HUES6 (cell line): ENCODE measurements around the gene FARSB.
"Not testable (repeated sequence)": the region's sequence is repeated elsewhere in the genome, so short reads cannot be mapped to it uniquely, and the experiment has no call there.

Source experiments
- H3K27ac ChIP-seq: 2 replicates; pipeline ENCODE4 v1.7.0; 2013; ENCODE audit warnings: low read depth, mild to moderate bottlenecking, low read length, inconsistent platforms
- H3K27me3 ChIP-seq: 2 replicates; pipeline ENCODE4 v1.6.1; 2013; ENCODE audit warnings: low read length; ENCODE audit not compliant: control insufficient read depth, insufficient read depth
- H3K36me3 ChIP-seq: 2 replicates; pipeline ENCODE4 v1.6.1; 2013; ENCODE audit warnings: low read length; ENCODE audit not compliant: control insufficient read depth, insufficient read depth
- H3K4me1 ChIP-seq: 2 replicates; pipeline ENCODE4 v1.6.1; 2013; ENCODE audit warnings: low read length; ENCODE audit not compliant: control insufficient read depth, insufficient read depth
- H3K4me3 ChIP-seq: 2 replicates; pipeline ENCODE4 v1.5.1; 2013; ENCODE audit warnings: low read depth, low read length
- H3K9ac ChIP-seq: one replicate; pipeline ENCODE4 v1.6.1; 2013; ENCODE audit warnings: mild to moderate bottlenecking, low read length
- H3K9me3 ChIP-seq: 2 replicates; pipeline ENCODE4 v1.6.1; 2013; ENCODE audit warnings: low read depth, low read length; ENCODE audit not compliant: control insufficient read depth, insufficient read depth

Gene FARSB

GRCh38 chr2:222655787-222656525 is at the start of gene FARSB:
Gene FARSB (minus strand): TSS chr2:222656092. CDS start chr2:222656073, 19 bp downstream.
- H3K27ac ChIP-seq, result peak within 1 kb of the TSS; percentile 100
- H3K36me3 ChIP-seq, result no peaks in the 10 kb centered on the region
- H3K27me3 ChIP-seq, result no peaks in the 10 kb centered on the region
- H3K4me3 ChIP-seq, result peak within 1 kb of the TSS; percentile 86
- H3K4me1 ChIP-seq, result 0 out of 2 replicates have a peak, but pooled peaks cover 3% of the 10 kb centered on the region
- peak within 1 kb of the TSS; percentile 98 for H3K9ac ChIP-seq
- no peaks in the 10 kb centered on the region for H3K9me3 ChIP-seq

GRCh38 chr2:222703886-222704285 is 48.0 kb upstream of the FARSB start:
- Histone ChIP-seq H3K9me3 (0 out of 2 replicates have a peak, but pooled peaks cover 5% of the 10 kb centered on the region), H3K36me3 (no peaks in the 10 kb centered on the region), H3K27ac (no peak overlapping the region), H3K4me3 (no peak overlapping the region), H3K9ac (no peak overlapping the region), H3K27me3 (no peaks in the 10 kb centered on the region), H3K4me1 (peaks cover 13% of the 10 kb centered on the region; the same call in 1 of the 2 replicates)

- H3K4me3 ChIP-seq, result no peak overlapping the region
- no peaks in the 10 kb centered on the region for H3K27me3 ChIP-seq
- H3K9ac ChIP-seq, result no peak overlapping the region
- 0 out of 2 replicates have a peak, but pooled peaks cover 5% of the 10 kb centered on the region for H3K9me3 ChIP-seq
- H3K36me3 ChIP-seq, result no peaks in the 10 kb centered on the region
- H3K4me1 ChIP-seq, result peaks cover 12% of the 10 kb centered on the region; the same call in 1 of the 2 replicates
- no peak overlapping the region for H3K27ac ChIP-seq
Measured at GRCh38 chr2:222703091-222703490, 47.2 kb upstream of the FARSB start.

- Histone ChIP-seq H3K4me1 (peaks cover 8% of the 10 kb centered on the region; the same call in 1 of the 2 replicates), H3K36me3 (no peaks in the 10 kb centered on the region), H3K27me3 (no peaks in the 10 kb centered on the region), H3K27ac (no peak overlapping the region), H3K4me3 (no peak overlapping the region), H3K9ac (no peak overlapping the region), H3K9me3 (0 out of 2 replicates have a peak, but pooled peaks cover 5% of the 10 kb centered on the region)
Measured at GRCh38 chr2:222701721-222702131, 45.8 kb upstream of the FARSB start.

- peaks cover 3% of the 10 kb centered on the region; the same call in 1 of the 2 replicates for H3K4me1 ChIP-seq
- no peak overlapping the region for H3K9ac ChIP-seq
- H3K4me3 ChIP-seq, result no peak overlapping the region
- H3K27ac ChIP-seq, result no peak overlapping the region
- H3K9me3 ChIP-seq, result 0 out of 2 replicates have a peak, but pooled peaks cover 5% of the 10 kb centered on the region
- no peaks in the 10 kb centered on the region for H3K36me3 ChIP-seq
- no peaks in the 10 kb centered on the region for H3K27me3 ChIP-seq
Measured at GRCh38 chr2:222701233-222701632, 45.3 kb upstream of the FARSB start.

GRCh38 chr2:222698276-222698675 is 42.4 kb upstream of the FARSB start:
- H3K36me3 ChIP-seq, result no peaks in the 10 kb centered on the region
- 0 out of 2 replicates have a peak, but pooled peaks cover 3% of the 10 kb centered on the region for H3K9me3 ChIP-seq
- no peak overlapping the region for H3K27ac ChIP-seq
- no peak overlapping the region for H3K9ac ChIP-seq
- H3K27me3 ChIP-seq, result no peaks in the 10 kb centered on the region
- no peaks in the 10 kb centered on the region for H3K4me1 ChIP-seq
- H3K4me3 ChIP-seq, result no peak overlapping the region

- Histone ChIP-seq H3K9ac (no peak overlapping the region), H3K9me3 (no peaks in the 10 kb centered on the region), H3K27me3 (no peaks in the 10 kb centered on the region), H3K4me1 (no peaks in the 10 kb centered on the region), H3K36me3 (no peaks in the 10 kb centered on the region), H3K4me3 (no peak overlapping the region), H3K27ac (no peak overlapping the region)
Measured at GRCh38 chr2:222693837-222694236, 37.9 kb upstream of the FARSB start.

- H3K36me3 ChIP-seq, H3K27me3 ChIP-seq, H3K9ac ChIP-seq: not testable (repeated sequence)
Measured at GRCh38 chr2:222693413-222693812, 37.5 kb upstream of the FARSB start.

GRCh38 chr2:222690564-222691200 is 34.8 kb upstream of the FARSB start:
- Histone ChIP-seq H3K27me3 (no peaks in the 10 kb centered on the region), H3K9ac (no peak overlapping the region), H3K36me3 (no peaks in the 10 kb centered on the region), H3K9me3 (no peaks in the 10 kb centered on the region), H3K4me3 (no peak overlapping the region), H3K27ac (no peak overlapping the region), H3K4me1 (no peaks in the 10 kb centered on the region)

More at GRCh38 chr2:222693413-222693812, 37.5 kb upstream of the FARSB start:
- not testable (repeated sequence) for H3K27ac ChIP-seq, H3K9me3 ChIP-seq, H3K4me1 ChIP-seq, H3K4me3 ChIP-seq

GRCh38 chr2:222689322-222689721 is 33.4 kb upstream of the FARSB start:
- H3K27ac ChIP-seq, result no peak overlapping the region
- no peaks in the 10 kb centered on the region for H3K4me1 ChIP-seq
- H3K9ac ChIP-seq, result no peak overlapping the region
- no peaks in the 10 kb centered on the region for H3K36me3 ChIP-seq
- no peaks in the 10 kb centered on the region for H3K9me3 ChIP-seq
- no peak overlapping the region for H3K4me3 ChIP-seq
- H3K27me3 ChIP-seq, result no peaks in the 10 kb centered on the region

- Histone ChIP-seq H3K4me3 (no peak overlapping the region), H3K27ac (no peak overlapping the region), H3K9ac (no peak overlapping the region), H3K36me3 (no peaks in the 10 kb centered on the region), H3K9me3 (no peaks in the 10 kb centered on the region), H3K4me1 (no peaks in the 10 kb centered on the region), H3K27me3 (no peaks in the 10 kb centered on the region)
Measured at GRCh38 chr2:222688917-222689316, 33.0 kb upstream of the FARSB start.
